Measurements from ENCODE around the gene HS3ST3A1. TPM values are rescaled to one million over a fixed set of nuclear protein-coding genes. Genes with fewer than 3 reads are reported as not detected.

HS3ST3A1 gene
- total and polyA plus RNA-seq, 2 experiments from 2014 or later, result 5.4 to 24.1 TPM

DNA sequence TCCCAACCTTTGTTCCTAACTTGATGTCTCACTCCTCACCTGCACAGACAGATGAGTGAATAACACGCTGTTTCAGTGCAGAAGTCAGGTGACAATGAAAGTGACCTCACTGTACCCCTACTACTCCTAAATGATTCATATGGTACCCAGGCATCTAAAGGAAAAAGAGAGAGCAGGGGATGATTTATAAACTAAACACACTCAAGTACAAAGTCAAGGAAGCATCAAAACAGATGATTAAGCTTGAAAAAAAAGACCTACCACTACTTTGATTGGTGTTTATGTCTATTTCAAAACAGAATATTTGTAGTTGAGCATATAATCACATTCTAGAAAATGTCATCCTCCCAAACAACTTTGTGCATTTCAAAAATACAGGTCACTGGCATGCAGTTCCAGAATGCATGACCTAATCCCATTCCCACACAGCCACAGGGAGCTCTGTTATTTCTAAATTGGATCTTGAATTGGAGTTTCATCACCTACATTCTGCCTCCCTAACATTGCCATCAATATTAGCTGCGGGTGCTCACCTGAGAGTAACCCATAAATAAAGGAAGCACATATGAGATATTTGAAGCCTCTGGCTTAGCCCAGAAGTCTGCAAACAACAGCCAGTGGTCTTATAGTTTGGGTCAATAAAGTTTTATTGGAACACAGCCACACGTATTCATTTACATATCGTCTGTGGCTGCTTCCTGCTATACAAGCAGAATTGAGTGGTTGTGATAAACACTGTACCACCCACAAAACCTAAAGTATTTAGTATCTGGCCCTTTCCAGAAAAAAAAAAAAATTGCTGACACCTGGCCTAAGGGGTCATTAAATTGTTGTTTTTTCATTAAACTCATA is 14.0 kb downstream of the HS3ST3A1 start:
- TF ChIP-seq, protein P1, sequence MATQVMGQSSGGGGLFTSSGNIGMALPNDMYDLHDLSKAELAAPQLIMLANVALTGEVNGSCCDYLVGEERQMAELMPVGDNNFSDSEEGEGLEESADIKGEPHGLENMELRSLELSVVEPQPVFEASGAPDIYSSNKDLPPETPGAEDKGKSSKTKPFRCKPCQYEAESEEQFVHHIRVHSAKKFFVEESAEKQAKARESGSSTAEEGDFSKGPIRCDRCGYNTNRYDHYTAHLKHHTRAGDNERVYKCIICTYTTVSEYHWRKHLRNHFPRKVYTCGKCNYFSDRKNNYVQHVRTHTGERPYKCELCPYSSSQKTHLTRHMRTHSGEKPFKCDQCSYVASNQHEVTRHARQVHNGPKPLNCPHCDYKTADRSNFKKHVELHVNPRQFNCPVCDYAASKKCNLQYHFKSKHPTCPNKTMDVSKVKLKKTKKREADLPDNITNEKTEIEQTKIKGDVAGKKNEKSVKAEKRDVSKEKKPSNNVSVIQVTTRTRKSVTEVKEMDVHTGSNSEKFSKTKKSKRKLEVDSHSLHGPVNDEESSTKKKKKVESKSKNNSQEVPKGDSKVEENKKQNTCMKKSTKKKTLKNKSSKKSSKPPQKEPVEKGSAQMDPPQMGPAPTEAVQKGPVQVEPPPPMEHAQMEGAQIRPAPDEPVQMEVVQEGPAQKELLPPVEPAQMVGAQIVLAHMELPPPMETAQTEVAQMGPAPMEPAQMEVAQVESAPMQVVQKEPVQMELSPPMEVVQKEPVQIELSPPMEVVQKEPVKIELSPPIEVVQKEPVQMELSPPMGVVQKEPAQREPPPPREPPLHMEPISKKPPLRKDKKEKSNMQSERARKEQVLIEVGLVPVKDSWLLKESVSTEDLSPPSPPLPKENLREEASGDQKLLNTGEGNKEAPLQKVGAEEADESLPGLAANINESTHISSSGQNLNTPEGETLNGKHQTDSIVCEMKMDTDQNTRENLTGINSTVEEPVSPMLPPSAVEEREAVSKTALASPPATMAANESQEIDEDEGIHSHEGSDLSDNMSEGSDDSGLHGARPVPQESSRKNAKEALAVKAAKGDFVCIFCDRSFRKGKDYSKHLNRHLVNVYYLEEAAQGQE (IDR thresholded peaks at IDR 0.05; ENCODE audit: unreplicated experiment), result no peak
- TF ChIP-seq NANOG (IDR thresholded peaks at IDR 0.05; ENCODE audit: borderline replicate concordance), result no peak
- TF ChIP-seq POLR2AphosphoS5 (IDR thresholded peaks at IDR 0.05; ENCODE audit: low read depth), result no peak
- TF ChIP-seq STAT1 (IDR thresholded peaks at IDR 0.05; ENCODE audit: unreplicated experiment), result no peak
- no peak for TF ChIP-seq JUNB (IDR thresholded peaks at IDR 0.05; ENCODE audit: unreplicated experiment)
- H3K27me3 ChIP-seq (ENCODE audit: insufficient read depth), result no peaks in the 10 kb centered on the region
- no peak overlapping the region for H3K27ac ChIP-seq (ENCODE audit: low read depth)
- Mint-ChIP-seq H3K4me3 (no peak overlapping the region), H3K27me3 (ENCODE audit: insufficient read depth, low read depth, poor library complexity) (peaks cover 2% of the 10 kb centered on the region), H3K36me3 (ENCODE audit: low read depth) (peaks cover 6% of the 10 kb centered on the region; the same call in 1 of the 3 replicates), H3K4me1 (peaks cover 24% of the 10 kb centered on the region), H3K9me3 (no peaks in the 10 kb centered on the region), H3K27ac (no peak overlapping the region)
- H4K20me1 ChIP-seq (replicated peaks; ENCODE audit: insufficient read depth), result no peaks in the 10 kb centered on the region
- DNase-seq (ENCODE audit: low spot score) (no peak), ATAC-seq (no peak)
- H3F3A ChIP-seq (replicated peaks; ENCODE audit: low read depth), result no peaks in the 10 kb centered on the region
- H3K36me3 ChIP-seq (ENCODE audit: insufficient read depth), result no peaks in the 10 kb centered on the region
- H3K9me2 ChIP-seq (ENCODE audit: insufficient read depth), result no peaks in the 10 kb centered on the region
- H3K79me2 ChIP-seq (replicated peaks; ENCODE audit: insufficient read depth), result peaks cover 58% of the 10 kb centered on the region
- no peak overlapping the region for H3K4me3 ChIP-seq
- no peak overlapping the region for H2AFZ ChIP-seq
- H3K4me2 ChIP-seq, result no peak overlapping the region
- peaks cover 12% of the 10 kb centered on the region; the same call in 1 of the 2 replicates for H3K4me1 ChIP-seq (ENCODE audit: insufficient read depth)

DNA sequence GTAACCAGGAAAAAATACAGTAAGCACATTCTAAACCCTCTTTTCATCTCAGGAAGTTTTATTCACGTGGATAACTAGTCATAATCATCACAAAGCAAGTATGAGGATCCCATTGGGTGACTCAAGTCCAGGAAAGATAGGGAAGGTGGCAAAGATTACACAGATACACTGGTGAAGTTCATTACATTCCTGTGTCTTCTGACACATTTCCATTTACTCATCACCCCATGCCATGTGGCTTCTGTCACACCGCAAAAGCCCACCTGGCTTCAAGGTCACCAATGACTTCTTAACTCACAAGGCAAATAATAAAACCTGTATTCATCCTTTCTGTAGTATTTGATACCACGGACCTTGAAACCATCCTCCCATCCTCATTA is 17.0 kb downstream of the HS3ST3A1 start:
- ATAC-seq (no peak), DNase-seq (ENCODE audit: low spot score) (no peak)
- H2AFZ ChIP-seq, result no peak overlapping the region
- H3K9me2 ChIP-seq (ENCODE audit: insufficient read depth), result no peaks in the 10 kb centered on the region
- no peak overlapping the region for H3K27ac ChIP-seq (ENCODE audit: low read depth)
- Mint-ChIP-seq H3K27ac (no peak overlapping the region), H3K4me3 (no peak overlapping the region), H3K9me3 (no peaks in the 10 kb centered on the region; the same call in 2 of the 3 replicates), H3K4me1 (peaks cover 23% of the 10 kb centered on the region), H3K27me3 (ENCODE audit: insufficient read depth, low read depth, poor library complexity) (peaks cover 2% of the 10 kb centered on the region), H3K36me3 (ENCODE audit: low read depth) (peaks cover 6% of the 10 kb centered on the region; the same call in 1 of the 3 replicates)
- H3K4me2 ChIP-seq, result no peak overlapping the region
- no peak overlapping the region for H3K4me3 ChIP-seq
- no peaks in the 10 kb centered on the region for H3F3A ChIP-seq (replicated peaks; ENCODE audit: low read depth)
- no peaks in the 10 kb centered on the region for H3K36me3 ChIP-seq (ENCODE audit: insufficient read depth)
- no peaks in the 10 kb centered on the region for H3K27me3 ChIP-seq (ENCODE audit: insufficient read depth)
- H3K79me2 ChIP-seq (replicated peaks; ENCODE audit: insufficient read depth), result peaks cover 37% of the 10 kb centered on the region
- H3K4me1 ChIP-seq (ENCODE audit: insufficient read depth), result peaks cover 20% of the 10 kb centered on the region; the same call in 1 of the 2 replicates
- H4K20me1 ChIP-seq (replicated peaks; ENCODE audit: insufficient read depth), result no peaks in the 10 kb centered on the region
- TF ChIP-seq, protein P2, sequence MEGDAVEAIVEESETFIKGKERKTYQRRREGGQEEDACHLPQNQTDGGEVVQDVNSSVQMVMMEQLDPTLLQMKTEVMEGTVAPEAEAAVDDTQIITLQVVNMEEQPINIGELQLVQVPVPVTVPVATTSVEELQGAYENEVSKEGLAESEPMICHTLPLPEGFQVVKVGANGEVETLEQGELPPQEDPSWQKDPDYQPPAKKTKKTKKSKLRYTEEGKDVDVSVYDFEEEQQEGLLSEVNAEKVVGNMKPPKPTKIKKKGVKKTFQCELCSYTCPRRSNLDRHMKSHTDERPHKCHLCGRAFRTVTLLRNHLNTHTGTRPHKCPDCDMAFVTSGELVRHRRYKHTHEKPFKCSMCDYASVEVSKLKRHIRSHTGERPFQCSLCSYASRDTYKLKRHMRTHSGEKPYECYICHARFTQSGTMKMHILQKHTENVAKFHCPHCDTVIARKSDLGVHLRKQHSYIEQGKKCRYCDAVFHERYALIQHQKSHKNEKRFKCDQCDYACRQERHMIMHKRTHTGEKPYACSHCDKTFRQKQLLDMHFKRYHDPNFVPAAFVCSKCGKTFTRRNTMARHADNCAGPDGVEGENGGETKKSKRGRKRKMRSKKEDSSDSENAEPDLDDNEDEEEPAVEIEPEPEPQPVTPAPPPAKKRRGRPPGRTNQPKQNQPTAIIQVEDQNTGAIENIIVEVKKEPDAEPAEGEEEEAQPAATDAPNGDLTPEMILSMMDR (conservative IDR thresholded peaks at IDR 0.05; ENCODE audit: low read depth in 2 of 2), result no peak
- TF ChIP-seq, protein P3, sequence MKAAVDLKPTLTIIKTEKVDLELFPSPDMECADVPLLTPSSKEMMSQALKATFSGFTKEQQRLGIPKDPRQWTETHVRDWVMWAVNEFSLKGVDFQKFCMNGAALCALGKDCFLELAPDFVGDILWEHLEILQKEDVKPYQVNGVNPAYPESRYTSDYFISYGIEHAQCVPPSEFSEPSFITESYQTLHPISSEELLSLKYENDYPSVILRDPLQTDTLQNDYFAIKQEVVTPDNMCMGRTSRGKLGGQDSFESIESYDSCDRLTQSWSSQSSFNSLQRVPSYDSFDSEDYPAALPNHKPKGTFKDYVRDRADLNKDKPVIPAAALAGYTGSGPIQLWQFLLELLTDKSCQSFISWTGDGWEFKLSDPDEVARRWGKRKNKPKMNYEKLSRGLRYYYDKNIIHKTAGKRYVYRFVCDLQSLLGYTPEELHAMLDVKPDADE (IDR thresholded peaks at IDR 0.05), result no peak
- TF ChIP-seq POLR2AphosphoS5 (IDR thresholded peaks at IDR 0.05; ENCODE audit: low read depth) (no peak), ZNF331 (CRISPR knock-in tag; IDR thresholded peaks at IDR 0.05; ENCODE audit: low read depth) (no peak), ZNF114 (CRISPR knock-in tag; IDR thresholded peaks at IDR 0.05) (no peak), EZH2phosphoT487 (IDR thresholded peaks at IDR 0.05; ENCODE audit: unreplicated experiment) (no peak), STAT1 (IDR thresholded peaks at IDR 0.05; ENCODE audit: unreplicated experiment) (no peak)
